ENCODE measurements around the gene MAN1C1.

- TF ChIP-seq CTCF (IDR thresholded peaks at IDR 0.05) (no peak), POLR2A (IDR thresholded peaks at IDR 0.05) (no peak), POLR2AphosphoS5 (IDR thresholded peaks at IDR 0.05) (no peak), EP300 (IDR thresholded peaks at IDR 0.05) (no peak)
Observed at GRCh38 chr1:25811384-25812082, 194.9 kb downstream of the MAN1C1 start.

Data from sigmoid colon (tissue), 4 donors.